Nephron (organoid): Measurements from ENCODE around the gene TRIM8.
A peak's percentile ranks its signal among the peaks of the same experiment; 100 is the strongest.

Experiments
- H3K27ac Mint-ChIP-seq, 3 experiments: 2 replicates each; pipeline ENCODE4 v1.8.0; 2020; ENCODE audit warnings: mixed read lengths in 3 of 3, mild to moderate bottlenecking in 2 of 3, moderate library complexity in 1 of 3
- H3K27me3 Mint-ChIP-seq: 2 replicates; pipeline ENCODE4 v1.8.0; 2021; ENCODE audit warnings: low read depth, mild to moderate bottlenecking, moderate library complexity, mixed read lengths
- H3K36me3 Mint-ChIP-seq: 2 replicates; pipeline ENCODE4 v1.8.0; 2020; ENCODE audit warnings: low read depth, mixed read lengths
- H3K4me1 Mint-ChIP-seq: 2 replicates; pipeline ENCODE4 v1.8.0; 2020; ENCODE audit warnings: mixed read lengths
- H3K4me3 Mint-ChIP-seq, 3 experiments: 2 replicates each; pipeline ENCODE4 v1.8.0; 2020; ENCODE audit warnings: mild to moderate bottlenecking in 3 of 3, mixed read lengths in 3 of 3, moderate library complexity in 2 of 3
- H3K9me3 Mint-ChIP-seq: 2 replicates; pipeline ENCODE4 v1.8.0; 2020; ENCODE audit warnings: mixed read lengths
- TF ChIP-seq, protein P1 (sequence below), 3 experiments: fragments of 200-600 bp; sonication (generic); IDR thresholded peaks; one replicate each; pipeline ENCODE4 v1.5.0; 2021; ENCODE audit warnings: antibody characterized with exemption in 3 of 3; ENCODE audit not compliant: unreplicated experiment in 3 of 3

TRIM8 gene

DNA sequence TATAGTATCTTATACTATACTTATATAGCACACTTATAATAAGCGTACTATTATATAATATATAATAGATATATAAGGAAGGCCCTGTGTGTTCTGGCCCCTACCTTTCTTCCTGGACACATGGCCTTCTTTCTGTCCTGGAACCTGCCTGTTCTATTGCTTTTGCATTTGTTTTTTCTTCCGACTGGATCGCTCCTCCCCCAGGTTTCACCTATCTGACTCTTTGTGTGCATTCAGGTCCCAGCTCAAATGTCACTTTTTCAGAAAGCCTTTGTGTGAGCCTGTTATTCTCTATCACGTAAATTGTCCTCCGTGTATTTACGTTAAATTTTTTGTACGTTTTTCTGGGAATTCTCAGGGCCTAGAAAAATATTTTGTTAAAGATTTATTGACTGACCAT is 2.9 kb upstream of the TRIM8 start:
- Mint-ChIP-seq H3K4me3 (peak overlapping the region; percentile 90 to 93 (median 92)), H3K36me3 (peaks cover 4% of the 10 kb centered on the region), H3K27ac (peak overlapping the region; percentile 98 to 100 (median 99)), H3K4me1 (peaks cover 13% of the 10 kb centered on the region), H3K27me3 (no peaks in the 10 kb centered on the region), H3K9me3 (no peaks in the 10 kb centered on the region)
- TF ChIP-seq, protein P1, sequence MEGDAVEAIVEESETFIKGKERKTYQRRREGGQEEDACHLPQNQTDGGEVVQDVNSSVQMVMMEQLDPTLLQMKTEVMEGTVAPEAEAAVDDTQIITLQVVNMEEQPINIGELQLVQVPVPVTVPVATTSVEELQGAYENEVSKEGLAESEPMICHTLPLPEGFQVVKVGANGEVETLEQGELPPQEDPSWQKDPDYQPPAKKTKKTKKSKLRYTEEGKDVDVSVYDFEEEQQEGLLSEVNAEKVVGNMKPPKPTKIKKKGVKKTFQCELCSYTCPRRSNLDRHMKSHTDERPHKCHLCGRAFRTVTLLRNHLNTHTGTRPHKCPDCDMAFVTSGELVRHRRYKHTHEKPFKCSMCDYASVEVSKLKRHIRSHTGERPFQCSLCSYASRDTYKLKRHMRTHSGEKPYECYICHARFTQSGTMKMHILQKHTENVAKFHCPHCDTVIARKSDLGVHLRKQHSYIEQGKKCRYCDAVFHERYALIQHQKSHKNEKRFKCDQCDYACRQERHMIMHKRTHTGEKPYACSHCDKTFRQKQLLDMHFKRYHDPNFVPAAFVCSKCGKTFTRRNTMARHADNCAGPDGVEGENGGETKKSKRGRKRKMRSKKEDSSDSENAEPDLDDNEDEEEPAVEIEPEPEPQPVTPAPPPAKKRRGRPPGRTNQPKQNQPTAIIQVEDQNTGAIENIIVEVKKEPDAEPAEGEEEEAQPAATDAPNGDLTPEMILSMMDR (IDR thresholded peaks at IDR 0.05; ENCODE audit: unreplicated experiment in 3 of 3), result no peak

DNA sequence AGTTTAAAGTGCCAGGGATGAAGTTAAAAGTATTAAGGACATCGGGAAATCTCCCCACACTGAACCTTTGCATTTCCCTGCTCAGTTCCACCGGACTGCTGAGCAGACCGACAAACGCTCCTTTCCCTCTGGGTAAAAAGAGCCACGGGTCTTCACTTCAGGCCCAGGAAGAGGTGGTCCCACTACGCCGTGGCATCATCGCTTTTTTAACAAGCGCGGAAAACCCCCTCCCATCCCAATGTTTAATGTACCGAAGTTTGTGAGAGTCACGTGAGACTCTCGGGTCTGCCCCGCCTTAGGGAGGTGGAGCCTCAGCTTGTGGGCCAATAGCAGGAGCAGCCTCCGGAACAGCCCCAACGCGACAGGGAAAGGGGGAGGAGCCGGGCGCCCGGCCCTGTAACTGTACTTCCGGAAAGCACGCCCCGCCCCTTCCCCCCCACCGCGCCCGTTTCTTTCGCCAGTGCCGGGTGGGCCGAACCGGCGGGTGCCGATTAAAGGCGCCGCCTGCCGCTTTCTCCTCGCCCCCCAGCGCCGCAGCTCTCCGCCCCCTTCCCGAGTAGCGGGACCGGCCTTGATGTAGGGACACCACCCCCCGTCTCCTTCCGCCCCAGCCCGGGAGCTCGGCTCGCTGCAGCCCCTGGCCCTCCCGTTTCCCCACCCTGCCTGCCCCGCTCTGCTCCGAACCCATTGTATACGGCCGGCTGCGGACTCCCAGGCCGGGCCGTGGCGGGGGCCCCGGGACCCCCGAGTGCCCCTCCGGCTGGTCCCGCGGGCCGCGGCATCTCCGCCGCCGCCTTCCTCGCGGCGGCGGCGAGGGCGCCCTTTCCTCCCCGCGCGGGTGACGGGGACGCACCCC is 2.2 kb upstream of the TRIM8 start:
- TF ChIP-seq, protein P1 (IDR thresholded peaks at IDR 0.05; ENCODE audit: unreplicated experiment in 3 of 3), result no peak

DNA sequence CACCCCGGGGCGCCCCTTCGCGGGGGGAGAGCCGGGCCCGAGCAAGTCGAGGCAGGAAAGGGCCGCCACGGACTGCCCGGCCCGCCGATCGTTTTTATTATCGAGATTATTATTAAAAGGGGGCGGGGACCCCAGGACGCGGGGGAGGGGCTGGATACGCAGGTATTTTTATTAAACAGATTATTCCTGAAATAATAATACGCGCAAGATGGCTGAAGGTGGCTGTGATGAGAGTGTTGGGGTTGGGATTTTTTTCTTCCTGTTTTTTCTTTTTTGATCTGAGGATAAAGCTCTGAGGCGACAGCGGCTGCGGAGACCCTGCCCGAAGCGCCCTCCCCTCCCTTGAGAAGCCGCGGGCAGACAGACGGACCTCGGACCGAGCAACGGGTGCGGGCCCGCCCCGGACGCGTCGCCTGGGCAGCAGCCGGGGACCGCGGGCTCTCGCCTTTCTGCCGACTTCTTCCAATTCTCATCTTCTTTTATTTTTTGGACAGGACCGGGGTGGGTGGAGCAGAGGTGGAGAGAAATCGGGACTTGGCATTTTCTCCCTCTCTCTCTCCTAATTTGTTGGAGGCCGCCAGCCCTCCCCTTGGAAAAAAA is 1.4 kb upstream of the TRIM8 start:
- H3K36me3 Mint-ChIP-seq, result peaks cover 9% of the 10 kb centered on the region
- TF ChIP-seq, protein P1 (IDR thresholded peaks at IDR 0.05; ENCODE audit: unreplicated experiment in 3 of 3), result no peak
- H3K9me3 Mint-ChIP-seq, result no peaks in the 10 kb centered on the region
- H3K4me1 Mint-ChIP-seq, result peaks cover 22% of the 10 kb centered on the region
- H3K27ac Mint-ChIP-seq, result peak overlapping the region; percentile 98 to 99 (median 99)
- H3K27me3 Mint-ChIP-seq, result no peaks in the 10 kb centered on the region
- peak overlapping the region; percentile 94 to 98 (median 97) for H3K4me3 Mint-ChIP-seq

More for the DNA sequence above, 2.2 kb upstream of the TRIM8 start:
- no peaks in the 10 kb centered on the region for H3K27me3 Mint-ChIP-seq
- peak overlapping the region; percentile 90 to 94 (median 93) for H3K4me3 Mint-ChIP-seq
- peak overlapping the region; percentile 98 to 100 (median 99) for H3K27ac Mint-ChIP-seq
- peaks cover 18% of the 10 kb centered on the region for H3K4me1 Mint-ChIP-seq
- H3K9me3 Mint-ChIP-seq, result no peaks in the 10 kb centered on the region
- H3K36me3 Mint-ChIP-seq, result peaks cover 9% of the 10 kb centered on the region

DNA sequence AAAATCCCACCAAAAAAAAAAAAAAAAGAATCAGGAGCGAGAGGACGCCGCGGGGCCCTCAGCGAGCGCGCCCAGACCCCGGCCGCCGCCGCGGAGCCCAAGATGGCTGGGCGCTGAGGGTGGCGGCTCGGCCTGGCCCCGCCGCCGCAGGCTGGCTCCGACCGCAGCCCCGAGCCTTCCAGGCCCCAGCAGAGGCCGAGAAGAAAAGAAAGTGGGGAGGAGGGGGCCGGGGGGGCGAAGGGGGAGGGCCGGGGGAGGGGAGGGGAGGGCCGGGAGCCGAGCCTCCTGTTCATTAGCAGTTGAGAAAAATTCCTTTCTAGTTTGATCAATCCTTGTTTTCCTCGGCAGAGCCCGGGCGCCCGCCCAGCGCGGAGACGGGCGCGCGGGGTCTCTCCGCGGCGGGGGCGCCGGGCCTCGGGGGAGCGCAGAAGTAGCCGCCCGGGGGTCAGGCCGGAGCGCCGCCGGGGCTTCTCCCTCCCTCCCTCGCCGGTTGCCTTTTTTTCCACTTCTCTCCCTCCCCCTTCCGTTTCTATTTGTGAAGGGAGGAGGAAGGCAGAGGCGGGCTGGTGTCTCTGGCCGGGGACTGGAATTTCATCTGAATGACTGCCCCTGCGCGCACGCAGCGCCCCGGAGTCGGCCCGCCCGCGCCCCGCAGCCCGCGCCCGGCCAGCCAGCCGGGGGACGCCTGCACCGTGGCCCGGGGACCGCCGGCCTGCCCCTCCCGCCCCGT is 778 bp upstream of the TRIM8 start:
- TF ChIP-seq, protein P1 (IDR thresholded peaks at IDR 0.05; ENCODE audit: unreplicated experiment in 3 of 3), result no peak
- Mint-ChIP-seq H3K27ac (peak overlapping the region; percentile 98 to 99 (median 99)), H3K36me3 (peaks cover 9% of the 10 kb centered on the region), H3K27me3 (no peaks in the 10 kb centered on the region), H3K4me1 (peaks cover 29% of the 10 kb centered on the region), H3K4me3 (peak overlapping the region; percentile 94 to 98 (median 97)), H3K9me3 (no peaks in the 10 kb centered on the region)

DNA sequence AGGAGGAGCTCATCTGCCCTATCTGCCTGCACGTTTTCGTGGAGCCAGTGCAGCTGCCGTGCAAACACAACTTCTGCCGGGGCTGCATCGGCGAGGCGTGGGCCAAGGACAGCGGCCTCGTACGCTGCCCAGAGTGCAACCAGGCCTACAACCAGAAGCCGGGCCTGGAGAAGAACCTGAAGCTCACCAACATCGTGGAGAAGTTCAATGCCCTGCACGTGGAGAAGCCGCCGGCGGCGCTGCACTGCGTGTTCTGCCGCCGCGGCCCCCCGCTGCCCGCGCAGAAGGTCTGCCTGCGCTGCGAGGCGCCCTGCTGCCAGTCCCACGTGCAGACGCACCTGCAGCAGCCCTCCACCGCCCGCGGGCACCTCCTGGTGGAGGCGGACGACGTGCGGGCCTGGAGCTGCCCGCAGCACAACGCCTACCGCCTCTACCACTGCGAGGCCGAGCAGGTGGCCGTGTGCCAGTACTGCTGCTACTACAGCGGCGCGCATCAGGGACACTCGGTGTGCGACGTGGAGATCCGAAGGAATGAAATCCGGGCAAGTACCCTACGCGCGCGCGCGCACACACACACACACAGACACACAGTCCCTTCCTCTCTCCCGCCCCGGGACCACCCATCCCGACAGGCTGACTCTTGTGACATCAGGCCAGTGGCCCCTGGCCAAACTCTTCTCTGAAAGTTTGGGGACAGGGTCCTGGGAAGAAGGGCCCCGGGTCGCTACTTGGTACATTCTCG is 538 bp downstream of the TRIM8 start:
- TF ChIP-seq, protein P1 (IDR thresholded peaks at IDR 0.05; ENCODE audit: unreplicated experiment in 3 of 3), result peak; percentile 45 to 60 (median 53)
- H3K4me1 Mint-ChIP-seq, result peaks cover 41% of the 10 kb centered on the region
- peak overlapping the region; percentile 83 to 98 (median 87) for H3K27ac Mint-ChIP-seq
- H3K36me3 Mint-ChIP-seq, result peaks cover 12% of the 10 kb centered on the region
- peak overlapping the region; percentile 88 to 94 (median 93) for H3K4me3 Mint-ChIP-seq
- no peaks in the 10 kb centered on the region for H3K27me3 Mint-ChIP-seq
- H3K9me3 Mint-ChIP-seq, result no peaks in the 10 kb centered on the region
